GM18519 (cell line): ENCODE data around the gene ELF4.

Experiments
- ATAC-seq: cut with Tn5 transposase; IDR thresholded peaks from one replicate; pipeline ENCODE4 v1.9.1; 2021; ENCODE audit warnings: mild to moderate bottlenecking, moderate library complexity; ENCODE audit not compliant: unreplicated experiment, low FRiP score

Gene ELF4

DNA sequence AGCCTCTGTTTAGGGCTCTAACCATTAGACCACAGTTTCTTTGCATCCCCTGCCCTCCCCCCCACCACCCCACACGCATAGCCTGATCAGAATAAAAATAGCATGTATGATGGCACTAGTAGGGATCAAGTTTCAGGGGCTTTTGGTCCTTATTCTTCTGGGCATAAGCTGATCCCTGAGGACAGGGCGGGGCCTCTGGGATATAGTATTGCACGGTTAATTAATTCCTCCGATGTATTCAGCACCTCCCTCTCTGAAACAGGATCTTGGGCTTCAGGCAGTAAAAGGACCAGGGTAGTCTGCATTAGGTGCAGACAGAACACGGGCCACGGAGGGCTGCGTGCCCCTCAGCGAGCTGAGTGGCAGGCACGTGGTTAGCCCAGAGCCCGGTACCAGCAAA lies 57.1 kb downstream of the ELF4 start:
- ATAC-seq, result no peak

DNA sequence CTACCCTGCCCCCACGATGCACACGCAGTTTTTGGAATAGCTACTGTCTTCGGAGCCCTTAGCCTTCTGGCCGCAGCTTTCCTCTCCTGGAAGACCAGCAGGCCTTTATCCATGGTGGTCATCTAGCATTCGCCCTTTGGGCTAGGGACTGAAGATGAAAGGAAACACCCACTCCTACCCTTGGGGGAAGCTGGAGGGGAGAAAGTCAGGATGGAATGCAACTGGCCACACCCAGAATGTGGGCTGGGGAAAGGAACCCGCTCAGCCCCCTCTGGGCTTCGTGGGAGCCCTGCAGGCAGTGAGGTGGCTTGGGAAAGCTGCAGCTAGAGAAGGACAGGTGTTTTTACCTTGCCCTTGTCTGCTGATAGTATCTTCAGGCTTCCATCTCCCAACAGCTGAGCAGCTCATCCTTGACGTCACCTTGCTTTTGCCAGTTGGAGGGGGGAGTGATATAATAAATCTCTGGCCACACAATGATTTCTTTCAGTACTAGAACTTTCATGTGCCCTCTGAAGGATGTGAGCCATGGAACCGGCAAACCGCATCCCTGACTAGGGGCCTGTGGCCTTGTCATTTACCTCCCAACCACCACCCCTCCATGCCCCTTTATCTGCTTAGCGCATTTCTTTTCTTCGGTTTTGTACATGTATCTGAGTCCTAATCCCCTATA lies 59.0 kb downstream of the ELF4 start:
- no peak for ATAC-seq

DNA sequence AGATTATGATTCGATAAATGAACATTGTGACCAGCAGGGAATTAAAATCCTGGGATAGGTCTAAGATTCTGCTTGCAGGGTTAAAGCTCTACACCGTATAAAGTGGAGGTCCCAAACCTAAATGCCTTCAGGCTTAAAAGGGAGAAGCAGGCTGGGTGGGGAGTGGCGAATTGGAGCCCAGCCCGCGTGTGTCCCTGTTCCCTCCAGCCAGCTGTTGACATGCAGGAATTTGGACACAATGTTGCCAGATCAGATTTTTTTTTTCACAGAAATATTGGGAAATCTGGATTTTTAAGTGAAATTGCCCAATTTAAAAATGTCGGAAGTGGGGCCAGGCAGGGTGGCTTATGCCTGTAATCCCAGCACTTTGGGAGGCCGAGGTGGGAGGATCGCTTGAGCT lies 60.5 kb downstream of the ELF4 start:
- ATAC-seq, result no peak

DNA sequence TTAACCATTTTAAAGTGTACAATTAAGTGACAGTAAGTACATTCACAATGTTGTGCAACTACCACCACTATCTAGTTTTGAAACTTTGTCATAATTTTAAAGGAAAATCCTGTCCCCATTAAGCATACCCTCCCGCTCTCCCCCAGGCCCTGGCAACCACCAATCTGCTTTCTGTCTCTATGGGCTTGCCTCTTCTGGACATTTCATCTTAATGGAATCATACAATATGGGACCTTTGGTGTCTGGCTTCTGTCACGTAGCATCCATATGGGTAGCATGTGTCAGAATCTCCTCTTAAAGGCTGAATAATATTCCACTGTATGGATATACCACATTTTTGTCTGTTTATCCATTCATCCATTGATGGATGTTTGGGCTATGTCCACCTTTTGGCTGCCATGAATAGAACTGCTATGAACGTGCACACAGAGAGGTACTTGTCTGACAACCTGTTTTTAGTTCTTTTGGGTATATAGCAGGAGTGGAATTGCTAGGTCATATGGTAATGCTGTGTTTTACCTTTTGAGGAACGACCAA lies 61.5 kb downstream of the ELF4 start:
- no peak for ATAC-seq

DNA sequence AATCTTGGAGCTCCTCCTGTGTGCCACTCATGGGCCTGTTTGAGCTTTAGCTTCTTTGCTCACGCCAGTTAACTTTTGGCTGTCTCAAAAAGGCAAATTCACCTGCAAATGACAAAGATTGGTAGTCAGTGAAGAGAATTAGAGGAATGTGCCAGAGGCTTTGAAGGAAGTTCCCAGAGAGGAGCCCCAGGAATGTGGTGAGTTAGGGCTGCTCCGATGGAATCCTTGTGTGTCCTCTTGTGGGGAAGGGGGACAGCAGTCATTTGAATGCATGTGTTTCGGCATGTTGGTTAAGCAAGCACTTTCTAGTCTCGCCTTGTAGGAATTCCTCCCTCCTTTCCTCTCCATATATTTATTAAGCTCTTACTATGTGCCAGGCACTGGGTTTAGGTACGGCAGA lies 62.9 kb downstream of the ELF4 start:
- no peak for ATAC-seq

DNA sequence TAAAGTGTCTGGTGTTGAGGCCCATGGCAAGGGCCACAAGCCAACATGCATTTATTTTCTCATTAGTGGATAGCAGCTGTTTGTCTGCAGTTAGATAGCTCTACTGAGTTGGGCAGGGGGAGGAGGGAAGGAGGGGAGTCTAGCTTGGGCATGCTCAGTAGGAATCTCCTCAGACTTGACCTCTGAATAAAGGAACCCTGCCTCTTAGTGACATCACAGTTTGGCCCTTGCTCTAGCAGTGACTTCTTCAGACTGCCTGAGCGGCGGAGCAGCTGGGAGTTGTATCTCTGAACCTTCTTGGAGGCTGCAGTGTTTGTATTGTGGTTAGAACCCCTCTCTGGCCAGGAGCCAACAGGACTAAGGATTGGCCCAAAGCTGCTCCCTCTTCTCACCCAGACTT lies 70.5 kb downstream of the ELF4 start:
- ATAC-seq, result no peak

DNA sequence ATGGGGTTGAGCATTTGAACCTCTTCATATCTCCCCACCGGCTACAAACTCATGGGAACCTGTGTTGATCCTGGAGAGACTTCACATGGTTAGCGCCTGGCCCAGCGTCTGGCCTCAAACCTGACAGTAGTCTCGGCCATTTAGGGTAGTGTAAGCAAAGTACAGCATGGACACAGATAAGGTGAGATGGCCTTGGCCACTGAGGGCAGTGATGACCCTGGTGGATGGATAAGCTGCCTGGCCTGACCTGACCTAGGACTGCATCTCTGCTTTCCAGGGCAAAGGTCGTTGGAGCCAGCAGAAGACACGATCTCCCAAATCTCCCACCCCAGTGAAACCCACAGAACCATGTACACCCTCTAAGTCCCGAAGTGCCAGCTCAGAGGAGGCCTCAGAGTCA lies 76.1 kb downstream of the ELF4 start:
- ATAC-seq, result no peak

DNA sequence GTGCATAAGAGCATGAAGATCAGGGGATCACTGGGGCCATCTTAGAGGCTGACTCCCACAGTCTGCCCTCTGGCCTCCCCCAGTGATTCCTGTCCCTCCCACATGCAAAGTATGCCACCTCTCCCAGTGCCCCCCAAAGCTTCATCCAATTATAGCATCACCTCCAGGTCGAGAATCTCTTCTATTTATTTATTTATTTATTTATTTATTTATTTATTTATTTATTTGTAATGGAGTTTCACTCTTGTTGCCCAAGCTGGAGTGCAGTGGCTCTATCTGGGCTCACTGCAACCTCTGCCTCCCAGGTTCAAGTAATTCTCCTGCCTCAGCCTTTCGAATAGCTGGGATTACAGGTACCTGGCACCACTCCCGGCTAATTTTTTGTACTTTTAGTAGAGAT lies 77.7 kb downstream of the ELF4 start:
- ATAC-seq, result no peak

DNA sequence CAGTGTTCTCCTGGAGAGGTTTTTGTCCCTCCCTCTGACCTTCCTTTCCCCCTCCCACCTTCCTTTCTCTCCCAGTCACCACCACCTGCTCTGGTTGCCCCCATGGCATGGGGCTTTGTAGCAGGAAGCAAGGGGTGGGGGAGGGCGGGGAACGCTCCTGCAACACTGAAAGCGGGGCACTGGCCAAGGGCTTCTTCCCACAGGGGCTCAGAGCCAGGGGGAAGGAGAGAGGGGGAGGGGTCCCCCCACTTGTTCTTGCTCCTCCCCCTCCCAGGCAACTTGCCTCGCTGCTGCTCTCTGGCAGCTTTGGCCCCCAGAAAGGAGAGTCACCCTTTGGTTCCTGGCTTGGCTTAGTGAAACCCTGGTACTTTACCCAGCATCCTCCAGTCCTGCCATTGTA lies 79.5 kb downstream of the ELF4 start:
- no peak for ATAC-seq

DNA sequence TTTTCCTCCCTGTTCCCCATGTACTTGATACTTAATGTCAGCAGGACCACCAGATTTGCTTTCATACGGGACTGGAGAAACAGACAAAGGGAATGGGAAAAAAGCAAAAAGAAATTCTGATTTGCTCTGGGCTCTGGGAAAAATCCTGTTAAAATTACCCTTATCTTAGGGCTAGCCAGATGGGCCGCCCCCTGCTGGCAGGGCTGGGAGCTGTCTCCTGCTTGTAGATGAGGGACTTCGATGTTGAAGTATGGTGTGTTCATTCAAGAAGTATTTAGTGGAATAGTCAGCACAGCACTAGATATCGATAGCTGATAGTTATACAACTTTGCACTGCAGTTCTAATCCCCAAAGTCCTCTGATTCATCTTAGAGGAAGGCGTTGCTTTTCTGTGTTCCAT lies 82.1 kb downstream of the ELF4 start:
- ATAC-seq, result no peak

DNA sequence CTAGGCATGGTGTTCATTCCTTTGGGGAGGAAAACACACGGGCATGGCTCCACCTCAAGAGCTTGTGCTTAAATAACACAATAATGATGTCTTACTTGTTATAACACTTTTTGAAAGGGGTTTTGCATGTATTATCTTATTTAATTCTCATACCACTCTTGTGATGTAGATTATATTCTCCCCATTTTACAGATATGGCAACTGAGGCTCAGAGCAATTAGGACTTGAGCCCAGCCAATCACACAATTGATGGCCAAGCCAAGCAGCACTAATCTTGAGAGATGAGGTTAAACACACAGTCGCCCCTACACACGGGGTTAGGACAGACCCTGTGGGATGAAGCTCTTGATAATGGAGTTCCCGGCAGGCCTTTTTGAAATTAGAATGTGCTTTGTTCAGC lies 82.7 kb downstream of the ELF4 start:
- ATAC-seq, result no peak

DNA sequence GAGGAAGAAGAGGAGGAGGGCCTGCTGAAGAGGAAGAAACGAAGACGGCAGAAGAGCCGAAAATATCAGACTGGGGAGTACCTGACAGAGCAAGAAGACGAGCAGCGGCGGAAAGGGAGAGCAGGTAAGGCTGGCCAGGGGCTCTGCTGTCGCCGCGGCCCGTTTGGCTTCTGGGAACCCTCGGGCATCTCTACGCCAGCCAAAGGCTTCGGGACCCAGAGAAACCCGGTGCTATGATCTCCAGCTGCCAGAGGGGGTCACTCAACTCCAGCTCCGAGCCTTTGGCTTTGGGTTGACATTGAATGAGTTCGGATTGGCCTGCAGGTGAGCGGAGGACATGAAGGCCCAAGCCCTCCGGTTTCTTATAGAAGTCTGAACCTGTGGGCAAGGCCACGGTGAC lies 85.0 kb downstream of the ELF4 start:
- no peak for ATAC-seq

DNA sequence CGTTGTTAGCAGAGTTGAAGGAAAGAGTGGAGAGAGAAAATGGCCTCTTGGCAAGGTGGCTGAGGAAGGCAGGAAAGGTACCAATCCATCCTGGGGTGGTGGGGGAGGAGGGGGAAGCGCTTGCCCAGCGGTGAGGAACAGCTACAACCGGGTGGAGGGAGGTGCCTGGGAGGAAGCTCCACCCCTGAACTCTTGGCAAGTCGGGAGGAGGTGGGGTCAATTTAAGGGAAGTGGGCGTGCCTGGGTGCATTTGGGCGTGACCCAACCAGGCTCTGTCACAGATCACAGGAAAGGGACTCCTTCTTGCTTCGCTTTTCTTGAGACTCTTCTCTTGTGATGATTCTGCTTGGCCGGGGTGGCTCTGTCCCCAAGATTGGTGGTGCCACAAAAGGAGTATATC lies 86.2 kb downstream of the ELF4 start:
- ATAC-seq, result peak; percentile 96

DNA sequence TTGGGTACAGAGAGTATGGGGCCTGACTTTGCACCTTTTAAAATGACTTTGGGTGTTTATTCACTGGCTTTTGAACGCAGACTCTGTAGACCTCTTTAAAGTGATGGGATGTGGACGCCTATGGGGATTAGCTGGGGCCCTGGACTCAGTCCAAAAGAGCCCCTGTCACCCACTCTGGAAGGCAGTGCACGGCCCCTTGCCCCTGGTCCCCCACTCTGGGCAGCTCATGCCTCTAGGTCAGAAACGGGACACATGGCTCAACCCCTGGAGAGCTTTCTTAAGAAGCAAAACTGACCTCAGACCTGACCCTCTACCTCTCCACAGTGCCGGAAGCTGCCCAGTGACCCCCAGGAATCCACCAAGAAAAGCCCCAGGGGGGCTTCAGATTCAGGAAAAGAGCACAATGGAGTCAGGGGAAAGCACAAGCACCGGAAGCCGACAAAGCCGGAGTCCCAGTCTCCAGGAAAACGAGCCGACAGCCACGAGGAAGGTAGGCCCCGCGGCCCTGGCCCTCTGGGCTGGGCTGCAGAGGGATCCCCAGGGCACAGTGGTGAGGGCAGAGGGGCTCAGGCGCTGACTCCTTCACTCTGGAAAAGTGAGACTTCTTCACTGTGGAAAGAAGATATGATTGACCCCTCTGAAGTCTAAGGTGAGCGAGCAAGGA lies 89.5 kb downstream of the ELF4 start:
- no peak for ATAC-seq

DNA sequence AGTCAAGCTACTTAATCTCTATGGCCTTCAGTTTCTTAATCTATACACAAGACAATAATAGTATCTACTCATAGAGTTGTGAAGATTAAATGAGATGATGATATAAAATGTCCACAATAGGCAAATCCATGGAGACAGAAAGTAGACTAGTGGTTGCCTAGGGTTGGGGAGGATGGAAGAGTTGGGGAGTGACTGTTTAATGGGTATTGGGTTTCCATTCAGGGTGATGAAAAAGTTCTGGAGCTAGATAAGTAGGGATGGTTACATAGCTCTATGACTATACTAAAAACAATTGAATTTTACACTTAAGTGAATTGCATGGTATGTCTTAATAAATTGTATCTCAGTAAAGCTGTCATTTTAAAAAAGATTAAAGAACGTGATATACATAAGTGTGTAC lies 92.2 kb downstream of the ELF4 start:
- ATAC-seq, result no peak

DNA sequence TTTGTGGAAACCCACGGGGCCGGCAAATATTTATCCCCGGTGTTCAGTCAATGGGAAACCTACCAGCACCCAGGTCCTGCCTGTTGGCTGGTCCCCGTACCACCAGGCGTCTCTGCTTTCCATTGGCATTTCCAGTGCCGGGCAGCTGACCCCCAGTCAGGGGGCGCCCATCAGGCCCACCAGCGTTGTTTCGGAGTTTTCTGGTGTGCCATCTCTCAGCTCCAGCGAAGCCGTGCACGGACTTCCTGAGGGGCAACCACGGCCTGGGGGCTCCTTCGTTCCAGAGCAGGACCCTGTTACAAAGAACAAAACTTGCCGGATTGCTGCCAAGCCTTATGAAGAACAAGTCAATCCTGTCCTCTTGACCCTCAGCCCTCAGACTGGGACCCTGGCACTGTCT lies 95.1 kb downstream of the ELF4 start:
- ATAC-seq, result no peak
